GM06990 (cell line): ENCODE measurements around the gene SNTG2.
"Not testable (repeated sequence)": the region's sequence is repeated elsewhere in the genome, so short reads cannot be mapped to it uniquely, and the experiment has no call there.

Source experiments
- DNase-seq: peaks from one replicate; pipeline ENCODE4 v3.0.0-alpha.2; 2011; ENCODE audit not compliant: insufficient read length; ENCODE audit errors: extremely low read depth
- H3K27me3 ChIP-seq: replicated peaks from 2 replicates; pipeline ENCODE4 v1.6.0; 2011; ENCODE audit warnings: low read length; ENCODE audit not compliant: control insufficient read depth, insufficient read depth
- H3K36me3 ChIP-seq: 2 replicates; pipeline ENCODE4 v1.5.1; 2011; ENCODE audit warnings: low read length; ENCODE audit not compliant: control insufficient read depth, insufficient read depth
- H3K4me3 ChIP-seq: replicated peaks from 2 replicates; pipeline ENCODE4 v1.5.1; 2011; ENCODE audit warnings: low read depth, mild to moderate bottlenecking, control low read depth, low read length
- CTCF ChIP-seq: IDR thresholded peaks from 2 replicates; pipeline ENCODE4 v1.5.1; 2011; ENCODE audit warnings: low read length, control low read depth, mild to moderate bottlenecking, inconsistent platforms; ENCODE audit not compliant: insufficient read depth, poor library complexity, severe bottlenecking

SNTG2 gene

DNA sequence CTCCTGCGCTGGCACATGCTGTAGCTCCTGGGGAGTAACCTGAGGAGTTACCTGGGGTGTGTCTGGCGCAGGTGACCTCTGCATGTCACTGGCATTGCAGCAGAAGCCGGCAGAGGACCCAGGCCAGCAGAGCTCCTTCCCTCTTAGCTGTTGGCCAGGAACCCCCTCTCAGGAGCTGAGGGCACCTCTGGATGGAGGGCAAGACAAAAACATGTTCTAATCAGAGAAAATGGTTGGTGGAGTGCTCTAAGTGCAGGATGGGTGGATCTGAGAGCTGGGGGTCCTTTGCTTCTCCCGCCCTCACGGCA lies 44.9 kb upstream of the SNTG2 start:
- TF ChIP-seq CTCF = no peak
- Histone ChIP-seq H3K36me3 (no peaks in the 10 kb centered on the region), H3K4me3 (no peak overlapping the region), H3K27me3 (no peaks in the 10 kb centered on the region)
- no peak for DNase-seq

DNA sequence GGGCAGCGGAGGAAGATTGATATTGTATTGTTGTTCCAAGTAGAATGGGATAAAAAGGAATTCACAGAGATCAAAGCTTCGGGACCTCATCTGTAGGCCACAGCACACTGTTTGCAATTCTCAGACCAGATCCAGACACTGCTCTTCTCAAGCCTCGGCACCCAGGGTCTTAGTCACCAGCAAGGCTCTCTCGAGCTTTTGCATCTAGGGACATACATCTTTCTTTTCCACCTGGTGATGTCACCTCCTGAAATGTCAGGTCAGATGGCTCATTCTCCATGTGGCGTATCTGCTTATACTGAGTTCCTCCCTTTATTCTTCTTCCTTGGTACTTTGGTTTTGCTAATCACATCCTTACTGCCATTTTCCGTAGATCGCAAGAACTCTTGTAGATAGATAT lies 42.9 kb upstream of the SNTG2 start:
- H3K36me3 ChIP-seq = no peaks in the 10 kb centered on the region
- no peak overlapping the region for H3K4me3 ChIP-seq
- H3K27me3 ChIP-seq = no peaks in the 10 kb centered on the region
- DNase-seq = no peak
- no peak for TF ChIP-seq CTCF

DNA sequence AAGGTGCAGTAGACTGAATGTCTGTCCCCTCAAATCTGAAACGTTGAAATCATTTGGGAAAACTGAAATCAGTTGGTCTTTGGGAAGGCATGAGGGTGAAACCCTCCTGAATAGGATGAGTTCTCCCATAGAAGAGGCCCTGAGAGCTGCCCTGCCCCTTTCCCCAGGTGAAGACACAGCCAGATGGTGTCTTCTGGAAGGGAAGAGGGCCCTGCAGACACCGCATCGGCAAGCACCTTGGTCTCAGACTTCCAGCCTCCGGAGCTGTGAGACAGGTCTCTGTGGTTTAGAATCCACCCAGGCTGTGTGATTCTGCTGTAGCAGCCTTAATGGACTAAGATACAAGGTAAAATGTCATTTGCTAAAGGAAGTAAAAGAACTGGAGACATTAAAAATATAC lies 42.1 kb upstream of the SNTG2 start:
- no peak for DNase-seq
- Histone ChIP-seq H3K36me3 (no peaks in the 10 kb centered on the region), H3K27me3 (no peaks in the 10 kb centered on the region), H3K4me3 (no peak overlapping the region)
- TF ChIP-seq CTCF = no peak

- DNase-seq, H3K4me3 ChIP-seq, H3K36me3 ChIP-seq, H3K27me3 ChIP-seq: not testable (repeated sequence)
These were observed 40.8 kb upstream of the SNTG2 start for GRCh38 chr2:909764-910379.

- DNase-seq = no peak
- TF ChIP-seq CTCF = no peak
- H3K4me3 ChIP-seq = no peak overlapping the region
- no peaks in the 10 kb centered on the region for H3K27me3 ChIP-seq
- no peaks in the 10 kb centered on the region for H3K36me3 ChIP-seq
These were observed 40.0 kb upstream of the SNTG2 start for GRCh38 chr2:910698-911097.

- H3K36me3 ChIP-seq = no peaks in the 10 kb centered on the region
- TF ChIP-seq CTCF = no peak
- no peak for DNase-seq
- H3K27me3 ChIP-seq = no peaks in the 10 kb centered on the region
- no peak overlapping the region for H3K4me3 ChIP-seq
These were observed 34.7 kb upstream of the SNTG2 start for GRCh38 chr2:915979-916378.
